ENCODE results near the gene AKAP13. TPM values are rescaled to one million over a fixed set of nuclear protein-coding genes. Genes with fewer than 3 reads are reported as not detected.

Gene AKAP13
- polyA plus RNA-seq, 1 experiment = 15.5 TPM

DNA sequence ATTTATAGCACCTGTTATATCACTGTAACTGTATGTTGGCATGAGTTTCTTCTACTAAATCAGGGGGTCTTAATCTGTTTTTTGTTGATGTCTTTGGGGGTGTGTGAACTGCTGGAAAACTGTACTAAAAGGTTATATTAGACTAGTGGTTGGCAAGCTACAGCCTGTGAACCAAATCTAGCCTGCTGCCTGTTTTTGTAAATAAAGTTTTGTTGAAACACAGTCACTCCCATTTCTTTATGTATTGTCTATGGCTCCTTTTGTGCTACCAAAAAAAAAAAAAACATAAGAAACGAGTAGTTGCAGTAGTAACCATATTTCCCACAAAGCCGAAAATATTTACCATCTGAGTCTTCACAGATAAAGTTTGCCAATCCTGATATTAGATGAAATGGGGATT lies 126.7 kb downstream of the AKAP13 start:
- CTCF ChIA-PET = interaction anchor here (1.5 to 4.3 kb wide), 6 partner anchors 10 to 211 kb away, joined by 5 to 45 read pairs (median 16); no protein-coding TSS in a partner anchor
- POLR2A ChIA-PET = no interaction called here

DNA sequence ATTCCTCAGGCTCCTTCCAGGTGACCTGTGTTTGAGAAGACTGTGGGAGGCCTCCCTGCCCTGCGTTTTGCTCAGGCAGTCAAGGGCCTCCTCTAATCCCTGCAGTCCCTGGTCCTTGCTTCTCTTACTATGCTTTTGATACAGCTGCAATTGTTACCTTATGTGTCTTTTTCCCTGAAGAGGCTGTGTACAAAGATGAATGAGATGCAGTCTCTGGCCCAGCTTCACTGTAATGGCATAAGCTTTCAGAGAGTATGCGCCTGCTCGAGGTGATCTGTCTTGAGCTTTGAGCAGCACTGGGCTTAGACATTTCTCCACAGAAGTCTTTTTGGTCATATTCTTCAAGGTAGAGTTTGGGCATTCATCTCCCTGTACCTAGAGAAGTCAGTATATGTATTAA lies 129.6 kb downstream of the AKAP13 start:
- CTCF ChIA-PET = no interaction called here
- POLR2A ChIA-PET = no interaction called here
- Histone ChIP-seq H3K9me3 (ENCODE audit: control insufficient read depth, insufficient read depth, low read length) (no peaks in the 10 kb centered on the region), H3K4me3 (ENCODE audit: low read depth, low read length) (no peak overlapping the region), H3K27me3 (ENCODE audit: control insufficient read depth, insufficient read depth, low read length) (no peaks in the 10 kb centered on the region), H3K27ac (ENCODE audit: low read depth, low read length) (no peak overlapping the region)
- DNase-seq (ENCODE audit: low read depth, low spot score) = no peak
- TF ChIP-seq CTCF (IDR thresholded peaks at IDR 0.05; ENCODE audit: low read depth, low read length) = no peak

More for the DNA sequence above, 126.7 kb downstream of the AKAP13 start:
- no peak for DNase-seq (ENCODE audit: low read depth, low spot score)
- no peak overlapping the region for H3K4me3 ChIP-seq (ENCODE audit: low read depth, low read length)
- no peaks in the 10 kb centered on the region for H3K27me3 ChIP-seq (ENCODE audit: control insufficient read depth, insufficient read depth, low read length)
- H3K27ac ChIP-seq (ENCODE audit: low read depth, low read length) = no peak overlapping the region
- no peak for TF ChIP-seq CTCF (IDR thresholded peaks at IDR 0.05; ENCODE audit: low read depth, low read length)
- H3K9me3 ChIP-seq (ENCODE audit: control insufficient read depth, insufficient read depth, low read length) = no peaks in the 10 kb centered on the region

GRCh38 chr15:85514413-85514812 lies 134.0 kb downstream of the AKAP13 start:
- no peak for DNase-seq (ENCODE audit: low read depth, low spot score)
- TF ChIP-seq CTCF (IDR thresholded peaks at IDR 0.05; ENCODE audit: low read depth, low read length) = no peak
- CTCF ChIA-PET = interaction anchor here (0.6 kb wide), 1 partner anchor 9 kb away, joined by 3 read pairs; no protein-coding TSS in a partner anchor
- no peaks in the 10 kb centered on the region for H3K27me3 ChIP-seq (ENCODE audit: control insufficient read depth, insufficient read depth, low read length)
- no peak overlapping the region for H3K4me3 ChIP-seq (ENCODE audit: low read depth, low read length)
- H3K27ac ChIP-seq (ENCODE audit: low read depth, low read length) = no peak overlapping the region
- H3K9me3 ChIP-seq (ENCODE audit: control insufficient read depth, insufficient read depth, low read length) = no peaks in the 10 kb centered on the region
- POLR2A ChIA-PET = no interaction called here

DNA sequence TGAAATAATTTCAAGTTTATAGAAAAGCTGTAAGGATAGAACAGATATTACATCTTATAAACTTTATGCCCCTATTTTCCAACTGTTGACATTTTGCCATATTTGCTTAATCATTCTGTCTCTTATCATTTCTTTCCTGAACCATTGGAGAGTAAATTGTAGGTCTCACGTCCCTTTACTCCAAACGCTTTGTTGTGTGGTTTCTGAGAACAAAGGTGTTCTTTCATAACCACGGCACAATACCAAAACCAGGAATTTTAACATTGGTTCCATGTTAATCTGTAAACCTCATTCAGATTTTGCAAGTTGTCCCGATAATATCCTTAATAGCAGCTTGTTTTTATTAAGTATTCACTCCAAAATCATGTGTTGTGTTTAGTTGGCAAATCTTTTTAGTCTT lies 134.8 kb downstream of the AKAP13 start:
- H3K27ac ChIP-seq (ENCODE audit: low read depth, low read length) = no peak overlapping the region
- no peak overlapping the region for H3K4me3 ChIP-seq (ENCODE audit: low read depth, low read length)
- TF ChIP-seq CTCF (IDR thresholded peaks at IDR 0.05; ENCODE audit: low read depth, low read length) = no peak
- H3K27me3 ChIP-seq (ENCODE audit: control insufficient read depth, insufficient read depth, low read length) = no peaks in the 10 kb centered on the region
- H3K9me3 ChIP-seq (ENCODE audit: control insufficient read depth, insufficient read depth, low read length) = no peaks in the 10 kb centered on the region
- no peak for DNase-seq (ENCODE audit: low read depth, low spot score)
- ChIA-PET CTCF (no interaction called here), POLR2A (no interaction called here)

- TF ChIP-seq CTCF (IDR thresholded peaks at IDR 0.05; ENCODE audit: low read depth, low read length) = no peak
- Histone ChIP-seq H3K9me3 (ENCODE audit: control insufficient read depth, insufficient read depth, low read length) (no peaks in the 10 kb centered on the region), H3K27ac (ENCODE audit: low read depth, low read length) (no peak overlapping the region), H3K4me3 (ENCODE audit: low read depth, low read length) (no peak overlapping the region), H3K27me3 (ENCODE audit: control insufficient read depth, insufficient read depth, low read length) (no peaks in the 10 kb centered on the region)
- no peak for DNase-seq (ENCODE audit: low read depth, low spot score)
- ChIA-PET POLR2A (no interaction called here), CTCF (interaction anchor here (1.9 kb wide), 1 partner anchor 12 kb away, joined by 6 read pairs; no protein-coding TSS in a partner anchor)
Observed at GRCh38 chr15:85517086-85517485, 136.7 kb downstream of the AKAP13 start.

All from AG04450 (cell line).